PC-9 (cell line): ENCODE results near the gene DNAI4.
"Not testable (repeated sequence)": the region's sequence is repeated elsewhere in the genome, so short reads cannot be mapped to it uniquely, and the experiment has no call there.

Experiments
- CTCF ChIP-seq: fragments of 200-600 bp; sonication (generic); conservative IDR thresholded peaks from 2 replicates; pipeline ENCODE4 v1.6.1; 2017; ENCODE audit warnings: mixed run types, antibody characterized with exemption, mild to moderate bottlenecking, moderate library complexity
- EZH2 ChIP-seq: fragments of 200-600 bp; sonication (generic); IDR thresholded peaks from 2 replicates; pipeline ENCODE4 v1.8.0; 2017; ENCODE audit warnings: antibody characterized with exemption, low read depth

DNA sequence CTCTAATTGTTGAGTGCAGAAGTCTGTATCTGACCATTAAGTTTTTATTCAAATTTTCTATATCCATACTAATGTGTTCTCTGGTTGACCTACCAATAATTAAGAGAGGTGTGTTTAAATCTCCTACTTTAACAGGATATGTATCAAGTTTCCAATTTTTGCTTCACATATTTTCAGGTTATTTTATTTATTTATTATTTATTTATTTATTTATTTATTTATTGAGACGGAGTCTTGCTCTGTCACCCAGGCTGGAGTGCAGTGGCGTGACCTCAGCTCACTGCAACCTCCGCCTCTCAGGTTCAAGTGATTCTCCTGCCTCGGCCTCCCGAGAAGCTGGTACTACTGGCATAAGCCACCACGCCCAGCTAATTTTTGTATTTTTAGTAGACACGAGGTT is 52.6 kb downstream of the DNAI4 start:
- not testable (repeated sequence) for TF ChIP-seq CTCF, EZH2
